Caki2 (cell line): ENCODE measurements around the gene TMEM207. TPM values are rescaled to one million over a fixed set of nuclear protein-coding genes. Genes with fewer than 3 reads are reported as not detected.
A peak's percentile ranks its signal among the peaks of the same experiment; 100 is the strongest.

Experiments used
- DNase-seq: peaks from one replicate; pipeline ENCODE4 v3.0.0-alpha.2; 2015; ENCODE audit warnings: low read depth
- in situ Hi-C: cut with HindIII; loops from 2 replicates; pipeline ENCODE4 v1.10.0; 2016; ENCODE audit warnings: low sequenced_read_pairs, low pct_unique_long_range_greater_than_20kb, mixed read lengths
- total RNA-seq: library from RNA; depleted of rRNA; stranded (reverse); fragments of >200 nt; shearing (Covaris generic); gene quantifications from 2 replicates; pipeline ENCODE4 v1.2.3, GENCODE V29; 2014; ENCODE audit warnings: low replicate concordance

Gene TMEM207
- total RNA-seq, 1 experiment from 2014 or later: not detected

DNA sequence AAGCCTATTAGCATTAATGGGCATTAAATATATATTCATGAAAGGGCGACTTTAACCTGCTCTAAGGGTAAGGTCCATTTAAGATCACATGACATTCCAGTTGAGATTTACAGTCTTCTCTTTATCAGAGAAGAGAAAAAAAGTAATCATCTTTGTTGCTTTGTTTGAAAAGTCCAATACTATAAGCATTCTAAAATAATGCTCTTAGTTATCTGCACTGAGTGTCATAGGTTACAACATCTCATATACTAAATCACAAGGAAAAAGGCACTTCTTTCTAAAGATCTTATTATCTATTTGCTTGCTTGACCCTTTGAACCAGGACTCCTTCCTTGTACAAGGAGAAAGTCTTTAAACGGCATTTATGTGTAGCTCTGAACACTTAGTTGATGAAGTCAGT lies 1.4 kb downstream of the TMEM207 start:
- no peak for DNase-seq
- in situ Hi-C loops: no loop called here

DNA sequence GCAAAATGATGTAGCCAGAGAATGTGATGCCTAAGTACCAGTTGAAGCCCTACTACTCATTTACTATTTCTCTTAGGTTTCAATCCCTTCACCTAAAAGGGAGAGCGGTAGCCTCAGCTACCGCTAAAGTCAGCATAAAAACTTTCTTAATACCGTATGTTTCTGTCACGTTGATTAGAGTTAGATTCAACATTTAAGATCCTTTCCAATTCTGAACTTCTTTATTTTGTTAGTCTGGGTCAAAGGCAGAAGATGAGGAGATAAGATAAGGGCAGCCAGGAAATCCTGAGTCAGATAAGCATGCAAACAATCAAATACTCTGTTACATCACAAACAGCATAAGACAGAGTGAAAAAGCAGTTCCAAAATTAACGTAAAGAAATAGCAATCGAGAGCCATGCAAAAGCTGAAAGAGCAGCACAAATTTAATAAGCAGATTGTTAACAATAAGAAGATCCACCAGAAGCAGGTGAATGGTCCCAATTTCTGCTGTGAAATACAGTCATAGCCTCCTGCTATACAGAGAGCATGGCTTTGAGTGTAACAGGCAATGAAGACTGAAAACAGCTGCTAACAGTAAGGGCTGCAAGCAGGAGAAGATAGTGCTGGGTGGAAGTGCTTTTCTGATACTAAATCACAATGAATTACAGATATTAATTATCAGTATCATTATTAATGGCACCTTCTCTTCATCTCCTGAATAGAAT lies 3.0 kb downstream of the TMEM207 start:
- DNase-seq: no peak
- in situ Hi-C loops: no loop called here

DNA sequence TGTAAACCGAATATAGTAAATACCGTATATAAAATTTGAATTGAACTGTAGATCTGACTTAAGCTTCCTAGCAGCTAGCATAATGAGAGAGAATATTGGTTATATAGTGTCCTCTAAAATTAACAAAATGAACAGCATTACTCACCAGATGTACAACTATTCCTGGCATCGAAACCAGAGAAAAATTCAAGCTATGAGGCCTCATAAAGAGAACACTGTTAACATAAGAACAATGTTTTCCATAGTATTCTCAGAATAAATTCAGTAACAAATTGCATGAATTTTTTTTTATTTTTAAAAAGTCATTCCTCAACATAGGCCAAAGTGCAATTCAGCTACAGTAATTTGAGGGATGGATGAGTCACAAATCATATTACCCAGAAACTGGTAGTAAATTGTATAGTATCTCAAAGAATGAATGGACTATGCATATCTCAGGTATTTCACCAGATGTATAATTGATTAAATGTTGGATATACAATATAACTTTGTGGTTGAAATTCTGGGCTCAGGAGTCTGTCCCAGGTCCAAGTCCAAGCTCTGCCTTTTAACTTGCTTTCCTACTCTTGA lies 5.0 kb downstream of the TMEM207 start:
- in situ Hi-C loops: no loop called here
- no peak for DNase-seq

DNA sequence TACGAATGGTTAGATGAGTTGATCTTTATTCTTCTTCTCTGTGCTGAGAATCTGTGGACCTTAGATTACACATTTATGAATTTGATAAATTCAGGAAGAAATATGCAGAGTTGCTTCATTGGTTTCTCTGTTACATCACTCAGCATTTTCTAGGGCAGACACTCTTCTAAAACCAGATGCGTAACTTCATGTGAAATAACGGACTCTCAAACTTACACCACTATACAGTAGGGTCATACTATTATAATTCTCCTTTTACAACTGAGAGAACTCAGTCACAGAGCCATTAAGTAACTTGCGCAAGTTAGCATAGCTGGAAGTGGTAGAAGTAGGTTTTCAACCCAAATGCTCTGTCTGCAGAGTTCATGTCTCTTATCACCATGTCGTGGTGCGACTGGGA lies 5.7 kb downstream of the TMEM207 start:
- in situ Hi-C loops: no loop called here
- DNase-seq: no peak

DNA sequence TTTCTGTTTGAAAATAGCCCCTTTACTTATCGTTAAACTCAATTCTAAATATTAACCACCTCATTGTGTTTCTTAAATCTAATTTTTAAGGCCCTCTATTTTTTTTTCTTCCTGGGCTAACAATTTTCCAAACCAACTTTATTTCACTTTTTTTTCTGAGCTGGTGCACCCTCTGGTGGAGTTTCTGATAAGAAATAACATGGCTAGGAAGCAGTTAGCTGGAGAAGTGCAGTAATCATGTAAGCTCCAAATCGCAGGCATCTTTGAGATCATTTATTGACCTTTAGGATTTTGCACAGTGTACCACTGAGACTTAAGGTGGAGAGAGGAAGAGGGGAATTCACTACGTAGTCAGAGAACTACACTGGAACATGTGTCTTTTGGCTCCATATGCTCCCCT lies 6.4 kb downstream of the TMEM207 start:
- in situ Hi-C loops: no loop called here
- no peak for DNase-seq

DNA sequence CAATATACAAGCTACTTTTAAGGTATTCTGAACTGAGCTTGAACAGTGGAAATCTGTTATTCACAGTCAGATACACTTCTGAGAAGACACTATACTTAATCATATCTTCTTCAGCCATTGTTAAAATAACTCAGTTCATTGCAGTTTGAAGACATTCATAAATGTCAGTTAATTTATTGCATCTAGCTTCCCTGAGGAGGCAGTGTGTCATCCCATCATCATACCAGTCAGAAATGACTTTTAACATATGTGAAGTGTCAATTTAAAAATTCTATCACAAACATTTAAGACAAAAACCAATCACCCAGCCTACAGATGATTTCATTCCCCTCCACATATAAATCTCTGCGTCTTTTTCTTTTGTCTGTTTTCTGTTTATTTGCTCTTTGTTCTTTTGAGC lies 7.5 kb downstream of the TMEM207 start:
- in situ Hi-C loops: no loop called here
- DNase-seq: no peak

- in situ Hi-C loops: no loop called here
- DNase-seq: no peak
Measured at GRCh38 chr3:190436331-190436730, 13.4 kb downstream of the TMEM207 start.

DNA sequence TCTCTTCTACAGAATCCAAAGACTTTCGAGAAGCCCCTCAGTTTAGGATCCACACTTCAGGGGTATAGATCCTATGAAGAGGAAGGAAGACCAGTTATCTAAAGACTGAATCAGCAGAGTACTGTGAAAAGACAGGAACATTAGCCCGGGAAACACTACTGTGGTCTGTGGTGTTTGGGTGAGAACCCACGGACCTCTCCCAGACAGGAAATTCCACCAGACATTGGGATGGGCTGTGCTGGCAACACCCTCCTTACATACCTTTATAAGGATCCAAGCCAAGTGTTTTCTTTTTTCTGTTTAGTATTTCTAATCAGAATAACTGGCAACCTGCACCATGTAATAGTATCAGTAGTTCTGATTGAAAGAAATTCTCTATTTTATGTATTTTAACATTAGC lies 14.1 kb downstream of the TMEM207 start:
- in situ Hi-C loops: no loop called here

DNA sequence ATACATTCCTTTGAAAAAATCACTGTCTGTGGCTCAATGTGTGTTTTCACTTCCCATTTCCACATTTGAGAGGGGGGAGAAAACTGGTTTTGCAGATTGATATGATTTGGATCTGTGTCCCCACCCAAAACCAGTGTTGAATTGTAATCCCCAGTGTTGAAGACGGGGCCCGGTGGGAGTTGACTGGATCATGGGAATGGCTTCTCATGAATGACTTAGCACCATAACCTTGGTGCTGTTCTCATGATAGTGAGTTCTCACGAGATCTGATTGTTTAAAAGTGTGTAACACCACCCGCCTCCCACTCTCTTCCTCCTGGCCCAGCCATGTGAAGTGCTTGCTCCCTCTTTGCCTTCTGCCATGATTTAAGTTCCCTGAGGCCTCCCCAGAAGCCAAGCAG lies 16.1 kb downstream of the TMEM207 start:
- no peak for DNase-seq

More for the DNA sequence above, 14.1 kb downstream of the TMEM207 start:
- DNase-seq: no peak

GRCh38 chr3:190432216-190432615 lies 17.5 kb downstream of the TMEM207 start:
- DNase-seq: no peak
- in situ Hi-C loops: no loop called here

More for the DNA sequence above, 16.1 kb downstream of the TMEM207 start:
- in situ Hi-C loops: no loop called here

GRCh38 chr3:190430906-190431305 lies 18.8 kb downstream of the TMEM207 start:
- in situ Hi-C loops: no loop called here
- DNase-seq: no peak

DNA sequence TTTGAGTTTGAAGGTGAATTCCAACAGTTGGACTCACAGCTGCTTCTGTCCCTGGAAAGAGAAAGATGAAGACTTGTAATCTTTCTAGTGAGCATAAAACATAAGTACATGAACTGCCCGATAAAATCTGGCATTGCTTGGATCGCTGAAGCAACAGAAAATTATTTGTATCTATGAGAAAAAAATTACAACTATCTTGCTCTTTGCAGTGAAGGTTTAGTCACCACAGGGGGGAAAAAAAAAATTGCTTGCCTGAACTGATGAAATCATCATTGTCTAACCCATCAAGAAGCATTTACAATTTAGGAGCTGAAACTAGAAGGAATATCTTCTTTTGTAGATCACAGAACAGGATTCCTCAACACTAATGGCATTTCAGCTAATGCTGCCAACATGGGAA lies 20.0 kb downstream of the TMEM207 start:
- in situ Hi-C loops: no loop called here
- DNase-seq: no peak

GRCh38 chr3:190426806-190427507 lies 22.7 kb downstream of the TMEM207 start:
- no peak for DNase-seq
- in situ Hi-C loops: no loop called here

GRCh38 chr3:190425833-190426232 lies 23.9 kb downstream of the TMEM207 start:
- in situ Hi-C loops: no loop called here
- DNase-seq: no peak

DNA sequence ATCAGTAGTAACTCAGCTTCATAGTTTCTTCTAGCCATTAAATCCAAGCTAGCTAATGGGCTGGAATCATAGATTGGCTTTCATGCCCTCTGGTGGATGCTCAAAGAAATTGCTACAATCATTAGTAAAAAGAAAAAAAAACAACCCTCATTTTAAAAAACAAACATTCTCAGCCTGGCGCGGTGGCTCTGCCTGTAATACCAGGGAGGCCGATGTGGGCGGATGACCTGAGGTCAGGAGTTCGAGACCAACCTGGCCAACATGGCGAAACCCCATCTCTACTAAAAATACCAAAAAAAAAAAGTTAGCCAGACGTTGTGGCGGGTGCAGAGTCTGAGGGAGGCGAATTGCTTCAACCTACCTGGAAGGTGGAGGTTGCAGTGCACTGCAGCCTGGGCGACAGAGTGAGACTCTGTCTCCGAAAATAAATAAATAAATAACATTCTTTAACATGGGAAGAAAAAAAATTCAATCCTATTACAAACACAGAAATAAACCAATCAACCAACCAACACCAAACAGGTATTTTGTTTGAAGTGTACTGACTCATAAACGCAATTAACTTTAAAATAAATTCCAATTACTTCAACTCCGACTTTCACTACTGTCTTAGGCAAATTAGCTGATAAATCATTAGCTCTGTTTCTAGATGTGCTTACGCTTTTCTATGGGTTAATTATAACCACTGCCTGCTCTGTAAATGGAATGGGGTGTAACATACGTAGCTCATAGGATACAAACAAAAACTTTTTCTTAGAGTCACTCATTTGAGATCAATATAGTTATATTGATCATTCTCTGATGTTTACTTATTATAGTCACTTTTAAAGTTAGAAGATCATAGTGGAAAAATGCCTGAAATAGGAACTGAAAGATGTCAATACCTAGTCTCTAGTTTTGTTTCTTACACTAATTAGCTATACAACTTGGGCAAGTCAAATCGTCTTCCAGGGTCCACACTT lies 24.9 kb downstream of the TMEM207 start:
- in situ Hi-C loops: no loop called here

GRCh38 chr3:190424108-190424477 lies 25.6 kb downstream of the TMEM207 start:
- in situ Hi-C loops: no loop called here
- no peak for DNase-seq

More for the DNA sequence above, 24.9 kb downstream of the TMEM207 start:
- DNase-seq: peak; percentile 87

- no peak for DNase-seq
- in situ Hi-C loops: no loop called here
Measured at GRCh38 chr3:190414297-190414696, 35.4 kb downstream of the TMEM207 start.

DNA sequence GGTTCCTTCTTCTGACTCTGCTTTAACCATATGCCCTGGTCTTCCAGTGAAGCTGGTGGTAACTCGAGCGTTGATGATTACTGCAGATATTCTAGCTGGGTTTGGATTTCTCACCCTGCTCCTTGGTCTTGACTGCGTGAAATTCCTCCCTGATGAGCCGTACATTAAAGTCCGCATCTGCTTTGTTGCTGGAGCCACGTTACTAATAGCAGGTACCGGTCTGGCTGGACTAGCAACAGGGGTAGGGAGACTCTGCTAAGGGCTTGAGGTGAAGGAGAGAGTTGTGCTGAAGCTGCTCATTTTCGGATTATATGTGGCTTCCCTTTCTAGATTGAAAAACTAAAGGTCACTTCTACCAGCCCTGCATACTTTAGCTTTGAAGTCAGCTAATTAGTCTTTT lies 45.0 kb downstream of the TMEM207 start:
- in situ Hi-C loops: no loop called here
- DNase-seq: no peak

DNA sequence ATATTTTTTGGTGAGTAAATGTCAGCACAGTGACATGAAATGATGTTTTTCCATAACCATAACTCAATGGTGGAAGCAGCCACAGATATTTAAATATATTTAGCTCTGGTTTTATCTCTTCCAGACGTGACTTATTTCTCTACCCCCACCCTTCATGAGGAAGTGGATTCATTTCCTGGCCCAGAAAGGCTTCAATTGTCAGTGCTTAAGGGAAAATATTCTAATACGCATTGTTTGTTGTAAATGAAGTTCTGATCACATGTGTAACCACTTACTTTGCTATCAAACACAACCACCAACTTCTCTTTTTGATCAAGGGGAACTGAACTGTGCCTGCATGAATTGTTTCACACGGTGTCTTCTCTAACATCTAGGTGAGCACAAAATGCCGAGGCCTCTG lies 47.7 kb downstream of the TMEM207 start:
- in situ Hi-C loops: no loop called here
- no peak for DNase-seq
